Stomach (tissue), 4 donors: Measurements from ENCODE around the gene SORCS2.

ENCODE experiments used
- POLR2AphosphoS5 ChIP-seq, 3 donors: sonication (generic); formaldehyde crosslinking; IDR thresholded peaks; one replicate each; pipeline ENCODE4 v1.6.1; 2016; ENCODE audit warnings: antibody characterized with exemption in 3 of 3
- TF ChIP-seq, protein P1 (sequence below), 7 experiments: fragments of 450-650 bp in 4 of 7; fragments of 200-600 bp in 3 of 7; sonication (generic) in 3 of 7; IDR thresholded peaks; one replicate each; pipeline ENCODE4 v1.5.1; 2016 to 2019; ENCODE audit warnings: antibody characterized with exemption in 7 of 7, control low read depth in 2 of 7, mild to moderate bottlenecking in 1 of 7

DNA sequence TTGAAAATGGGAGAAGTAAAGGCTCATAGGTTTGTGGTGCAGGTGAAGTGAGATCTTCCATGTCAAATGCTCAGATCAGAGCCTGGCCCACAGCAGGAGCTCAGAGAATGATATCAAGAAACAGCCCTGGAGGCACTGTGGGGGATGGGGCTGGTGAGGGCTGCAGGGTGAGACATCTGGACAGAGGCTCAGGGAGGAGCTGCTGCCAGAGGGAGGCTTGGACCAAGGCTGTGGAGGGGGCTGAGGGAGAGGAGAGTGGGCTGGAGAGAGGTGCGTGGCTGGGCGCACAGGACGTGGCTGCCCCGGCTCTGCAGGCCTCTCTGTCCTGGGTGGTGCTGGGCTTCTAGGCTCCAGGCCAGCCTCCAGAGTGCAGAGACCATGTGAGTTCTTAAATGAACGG lies 5.6 kb downstream of the SORCS2 start:
- TF ChIP-seq, protein P1, sequence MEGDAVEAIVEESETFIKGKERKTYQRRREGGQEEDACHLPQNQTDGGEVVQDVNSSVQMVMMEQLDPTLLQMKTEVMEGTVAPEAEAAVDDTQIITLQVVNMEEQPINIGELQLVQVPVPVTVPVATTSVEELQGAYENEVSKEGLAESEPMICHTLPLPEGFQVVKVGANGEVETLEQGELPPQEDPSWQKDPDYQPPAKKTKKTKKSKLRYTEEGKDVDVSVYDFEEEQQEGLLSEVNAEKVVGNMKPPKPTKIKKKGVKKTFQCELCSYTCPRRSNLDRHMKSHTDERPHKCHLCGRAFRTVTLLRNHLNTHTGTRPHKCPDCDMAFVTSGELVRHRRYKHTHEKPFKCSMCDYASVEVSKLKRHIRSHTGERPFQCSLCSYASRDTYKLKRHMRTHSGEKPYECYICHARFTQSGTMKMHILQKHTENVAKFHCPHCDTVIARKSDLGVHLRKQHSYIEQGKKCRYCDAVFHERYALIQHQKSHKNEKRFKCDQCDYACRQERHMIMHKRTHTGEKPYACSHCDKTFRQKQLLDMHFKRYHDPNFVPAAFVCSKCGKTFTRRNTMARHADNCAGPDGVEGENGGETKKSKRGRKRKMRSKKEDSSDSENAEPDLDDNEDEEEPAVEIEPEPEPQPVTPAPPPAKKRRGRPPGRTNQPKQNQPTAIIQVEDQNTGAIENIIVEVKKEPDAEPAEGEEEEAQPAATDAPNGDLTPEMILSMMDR (IDR thresholded peaks at IDR 0.05), result no peak
- no peak for TF ChIP-seq POLR2AphosphoS5 (IDR thresholded peaks at IDR 0.05)
